ENCODE measurements around the gene KIAA1958.

DNA sequence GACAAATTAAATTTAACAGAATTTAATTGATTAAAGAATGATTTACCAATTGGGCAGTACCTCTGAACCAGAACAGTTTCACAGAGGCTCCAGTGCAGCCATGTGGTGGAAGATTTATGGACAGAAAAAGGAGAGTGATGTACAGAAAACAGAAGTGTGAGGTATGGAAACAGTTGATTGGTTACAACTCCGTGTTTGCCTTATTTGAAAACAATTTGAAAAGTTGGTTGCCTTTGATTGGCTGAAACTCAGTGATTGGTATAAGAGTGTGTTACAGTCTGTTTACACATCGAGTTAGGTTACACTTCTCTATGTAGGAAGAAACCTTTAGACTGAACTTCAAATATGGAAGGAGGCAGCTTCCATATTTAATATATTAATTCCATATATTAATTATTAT is 30.1 kb downstream of the KIAA1958 start:
- TF ChIP-seq, protein P1, sequence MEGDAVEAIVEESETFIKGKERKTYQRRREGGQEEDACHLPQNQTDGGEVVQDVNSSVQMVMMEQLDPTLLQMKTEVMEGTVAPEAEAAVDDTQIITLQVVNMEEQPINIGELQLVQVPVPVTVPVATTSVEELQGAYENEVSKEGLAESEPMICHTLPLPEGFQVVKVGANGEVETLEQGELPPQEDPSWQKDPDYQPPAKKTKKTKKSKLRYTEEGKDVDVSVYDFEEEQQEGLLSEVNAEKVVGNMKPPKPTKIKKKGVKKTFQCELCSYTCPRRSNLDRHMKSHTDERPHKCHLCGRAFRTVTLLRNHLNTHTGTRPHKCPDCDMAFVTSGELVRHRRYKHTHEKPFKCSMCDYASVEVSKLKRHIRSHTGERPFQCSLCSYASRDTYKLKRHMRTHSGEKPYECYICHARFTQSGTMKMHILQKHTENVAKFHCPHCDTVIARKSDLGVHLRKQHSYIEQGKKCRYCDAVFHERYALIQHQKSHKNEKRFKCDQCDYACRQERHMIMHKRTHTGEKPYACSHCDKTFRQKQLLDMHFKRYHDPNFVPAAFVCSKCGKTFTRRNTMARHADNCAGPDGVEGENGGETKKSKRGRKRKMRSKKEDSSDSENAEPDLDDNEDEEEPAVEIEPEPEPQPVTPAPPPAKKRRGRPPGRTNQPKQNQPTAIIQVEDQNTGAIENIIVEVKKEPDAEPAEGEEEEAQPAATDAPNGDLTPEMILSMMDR (IDR thresholded peaks at IDR 0.05): no peak
- TF ChIP-seq POLR2A (IDR thresholded peaks at IDR 0.05) (no peak), POLR2AphosphoS5 (IDR thresholded peaks at IDR 0.05) (no peak)

All from breast epithelium (tissue), 3 donors.